Subcutaneous adipose tissue (tissue), 4 donors: ENCODE results near the gene EEFSEC. TPM values are rescaled to one million over a fixed set of nuclear protein-coding genes. Genes with fewer than 3 reads are reported as not detected.

Experiments used
- CTCF ChIP-seq: fragments of 450-650 bp; IDR thresholded peaks from one replicate; pipeline ENCODE4 v1.5.1; 2016; ENCODE audit warnings: low read depth, mild to moderate bottlenecking, control low read depth, antibody characterized with exemption, moderate library complexity
- total RNA-seq, 4 donors: library from RNA; depleted of rRNA; stranded (reverse); fragments of >200 nt; gene quantifications; one replicate each; pipeline ENCODE4 v1.1.0, GENCODE V29; 2016

The EEFSEC gene
- total RNA-seq, 4 donors from 2014 or later, result 13.7 to 26.9 (median 17.4) TPM

GRCh38 chr3:128231606-128232005, 78.3 kb downstream of the EEFSEC start:
- TF ChIP-seq CTCF, result no peak

- no peak for TF ChIP-seq CTCF
These were observed 79.3 kb downstream of the EEFSEC start for GRCh38 chr3:128232376-128233178.

- TF ChIP-seq CTCF, result no peak
These were observed 82.1 kb downstream of the EEFSEC start for GRCh38 chr3:128235207-128235926.

GRCh38 chr3:128236657-128237056, 83.4 kb downstream of the EEFSEC start:
- no peak for TF ChIP-seq CTCF

GRCh38 chr3:128237348-128238183, 84.3 kb downstream of the EEFSEC start:
- TF ChIP-seq CTCF, result no peak

- no peak for TF ChIP-seq CTCF
These were observed 84.9 kb downstream of the EEFSEC start for GRCh38 chr3:128238184-128238489.

- TF ChIP-seq CTCF, result no peak
These were observed 86.0 kb downstream of the EEFSEC start for GRCh38 chr3:128239304-128239703.
